RWPE1 (cell line): ENCODE results near the gene USP10.

ENCODE experiments used
- CTCF ChIA-PET: fragments of 350-600 bp; sonication (Branson Sonifier 250); formaldehyde crosslinking; extraction: SDS; loops from one replicate; lab custom pipeline; 2021; lab: Yijun Ruan, JAX
- POLR2A ChIA-PET: fragments of 400-600 bp; formaldehyde crosslinking; extraction: SDS; loops from one replicate; lab custom pipeline; 2020; ENCODE audit warnings: antibody characterized with exemption; ENCODE audit not compliant: low non-redundant PET; lab: Yijun Ruan, JAX
- DNase-seq: peaks from one replicate; pipeline ENCODE4 v3.0.0; 2012; ENCODE audit warnings: low spot score
- H3K27ac ChIP-seq: fragments of 450-650 bp; 2 replicates; pipeline ENCODE4 v1.5.1; 2017
- CTCF ChIP-seq: fragments of 450-650 bp; conservative IDR thresholded peaks from 2 replicates; pipeline ENCODE4 v1.5.1; 2017; ENCODE audit warnings: low read depth, mild to moderate bottlenecking

The USP10 gene

GRCh38 chr16:84777435-84777834 is 77.6 kb downstream of the USP10 start:
- DNase-seq, result no peak
- no peak for TF ChIP-seq CTCF
- no peak overlapping the region for H3K27ac ChIP-seq
- POLR2A ChIA-PET, result no interaction called here
- CTCF ChIA-PET, result interaction anchor here (0.6 kb wide), 1 partner anchor 10 kb away, joined by 3 read pairs; no protein-coding TSS in a partner anchor

- DNase-seq, result no peak
- POLR2A ChIA-PET, result no interaction called here
- TF ChIP-seq CTCF, result no peak
- CTCF ChIA-PET, result no interaction called here
- H3K27ac ChIP-seq, result no peak overlapping the region
Measured at GRCh38 chr16:84778720-84779119, 78.9 kb downstream of the USP10 start.

GRCh38 chr16:84780063-84780462 is 80.3 kb downstream of the USP10 start:
- no peak for TF ChIP-seq CTCF
- CTCF ChIA-PET, result interaction anchor here (0.8 kb wide), 1 partner anchor 129 kb away, joined by 3 read pairs; no protein-coding TSS in a partner anchor

GRCh38 chr16:84780544-84781376 is 81.0 kb downstream of the USP10 start:
- POLR2A ChIA-PET, result interaction anchor here (0.6 kb wide), 1 partner anchor 127 kb away, joined by 3 read pairs; no protein-coding TSS in a partner anchor
- CTCF ChIA-PET, result interaction anchor here (0.8 kb wide), 1 partner anchor 128 kb away, joined by 3 read pairs; no protein-coding TSS in a partner anchor
- H3K27ac ChIP-seq, result peak overlapping the region; percentile 3; the same call in 1 of the 2 replicates
- DNase-seq, result no peak
- TF ChIP-seq CTCF, result no peak

More at GRCh38 chr16:84780063-84780462, 80.3 kb downstream of the USP10 start:
- POLR2A ChIA-PET, result interaction anchor here (0.6 kb wide), 1 partner anchor 126 kb away, joined by 3 read pairs; no protein-coding TSS in a partner anchor
- DNase-seq, result no peak
- no peak overlapping the region for H3K27ac ChIP-seq

- DNase-seq, result no peak
- ChIA-PET CTCF (no interaction called here), POLR2A (no interaction called here)
- H3K27ac ChIP-seq, result no peak overlapping the region
- TF ChIP-seq CTCF, result no peak
Measured at GRCh38 chr16:84782846-84783245, 83.0 kb downstream of the USP10 start.

GRCh38 chr16:84785843-84786581 is 86.2 kb downstream of the USP10 start:
- peak overlapping the region; percentile 67 for H3K27ac ChIP-seq
- TF ChIP-seq CTCF, result no peak
- POLR2A ChIA-PET, result no interaction called here
- peak; percentile 25 for DNase-seq
- CTCF ChIA-PET, result interaction anchor here (0.6 kb wide), 1 partner anchor 104 kb away, joined by 3 read pairs; no protein-coding TSS in a partner anchor
